Smooth muscle cell of the brain vasculature (primary cell): ENCODE data around the gene SLC4A3.

Source experiments
- DNase-seq: peaks from one replicate; pipeline ENCODE4 v3.0.0-alpha.2; 2012; ENCODE audit warnings: low read depth, low spot score

The SLC4A3 gene

DNA sequence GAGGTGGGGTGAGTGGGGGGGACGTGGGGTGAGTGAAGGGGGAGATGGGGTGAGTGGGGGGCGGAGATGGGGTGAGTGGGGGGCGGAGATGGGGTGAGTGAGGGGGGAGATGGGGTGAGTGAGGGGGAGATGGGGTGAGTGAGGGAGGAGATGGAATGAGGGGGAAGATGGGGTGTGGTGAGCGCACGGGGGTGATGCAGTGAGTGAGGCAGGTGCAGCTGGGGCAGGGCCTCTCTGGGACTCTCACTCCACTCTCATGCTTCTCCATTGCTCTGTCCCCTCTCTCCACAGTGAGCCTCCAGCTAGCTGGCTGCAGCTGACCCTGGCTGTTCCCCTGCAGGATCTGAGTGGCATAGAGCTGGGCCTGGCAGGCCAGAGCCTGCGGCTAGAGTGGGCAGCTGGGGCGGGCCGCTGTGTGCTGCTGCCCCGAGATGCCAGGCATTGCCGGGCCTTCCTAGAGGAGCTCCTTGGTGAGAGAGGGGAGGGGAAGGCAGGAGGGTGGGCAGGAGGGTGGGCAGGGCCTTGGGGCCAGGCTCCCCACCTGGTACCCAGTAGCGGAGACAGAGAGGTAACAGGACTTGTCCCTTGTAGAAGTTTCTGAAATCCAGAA is 13.9 kb upstream of the SLC4A3 start:
- DNase-seq = no peak

DNA sequence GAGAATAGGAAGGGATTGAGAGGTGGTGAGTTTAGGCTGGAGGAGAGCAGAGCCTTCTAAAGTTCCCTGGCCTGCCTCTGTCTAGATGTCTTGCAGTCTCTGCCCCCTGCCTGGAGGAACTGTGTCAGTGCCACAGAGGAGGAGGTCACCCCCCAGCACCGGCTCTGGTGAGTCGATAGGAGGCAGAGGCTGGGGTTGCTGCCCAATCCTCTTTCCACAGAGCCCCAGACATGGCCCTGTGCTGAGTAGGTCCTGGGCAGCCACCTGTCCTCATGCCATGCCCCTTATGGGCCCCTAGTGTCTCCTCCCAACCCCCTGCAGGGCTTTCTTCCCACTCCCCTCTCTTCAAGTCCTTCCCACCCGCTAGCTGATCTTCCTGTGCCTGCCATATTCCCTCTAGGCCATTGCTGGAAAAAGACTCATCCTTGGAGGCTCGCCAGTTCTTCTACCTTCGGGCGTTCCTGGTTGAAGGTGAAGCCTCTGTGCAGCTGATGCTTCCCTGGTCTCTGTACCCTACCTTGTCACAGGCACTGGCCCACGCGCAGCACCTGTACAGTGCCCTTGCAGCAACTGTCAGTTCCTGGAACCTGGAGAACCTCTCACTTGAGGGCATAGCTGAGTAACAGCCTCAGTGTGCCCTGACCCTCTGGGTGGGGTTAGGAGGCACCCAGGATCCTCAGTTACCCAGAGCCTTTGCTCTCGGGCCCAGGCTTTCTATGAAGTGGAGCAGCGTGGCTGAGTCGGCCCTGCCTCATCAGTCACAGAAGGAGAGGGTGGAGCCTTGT is 13.2 kb upstream of the SLC4A3 start:
- DNase-seq = no peak

GRCh38 chr2:219615036-219615435 is 12.4 kb upstream of the SLC4A3 start:
- no peak for DNase-seq

DNA sequence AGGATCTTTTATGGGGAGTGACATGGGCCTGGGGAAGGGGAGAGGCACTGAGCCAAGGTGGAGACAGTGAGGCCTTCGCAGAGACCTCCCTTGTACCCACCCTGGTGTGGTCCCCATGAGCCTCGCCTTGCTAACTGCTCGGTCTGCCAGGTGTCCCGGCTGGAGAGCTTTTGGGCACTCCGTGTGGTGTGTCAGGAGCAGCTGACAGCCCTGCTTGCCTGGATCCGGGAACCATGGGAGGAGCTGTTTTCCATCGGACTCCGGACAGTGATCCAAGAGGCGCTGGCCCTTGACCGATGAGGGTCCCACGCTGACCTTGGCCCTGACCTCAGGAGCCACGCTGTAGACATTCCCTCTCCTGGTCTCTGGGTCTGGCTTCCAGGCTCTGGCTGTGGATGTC is 11.5 kb upstream of the SLC4A3 start:
- DNase-seq = no peak

DNA sequence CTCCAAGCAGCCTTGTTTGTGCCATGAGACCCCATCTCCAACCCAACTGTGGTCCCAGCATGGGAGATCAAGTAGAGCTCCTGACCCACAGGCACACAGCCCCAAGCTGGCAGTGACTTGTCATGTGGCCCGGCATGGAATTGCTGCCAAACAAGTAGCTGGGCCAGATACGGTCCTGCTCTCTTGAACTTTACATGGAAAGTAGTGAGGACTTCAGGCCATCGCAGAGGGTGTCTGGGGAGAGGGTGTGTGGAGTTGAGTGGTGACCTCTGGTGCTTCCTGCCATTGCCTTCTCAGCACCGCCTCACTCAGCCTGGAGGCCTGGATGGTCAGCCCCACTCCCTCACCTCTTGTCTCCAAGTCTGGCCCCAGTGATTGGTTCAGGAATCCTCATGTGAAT is 10.9 kb upstream of the SLC4A3 start:
- no peak for DNase-seq

GRCh38 chr2:219618733-219619122 is 8.7 kb upstream of the SLC4A3 start:
- no peak for DNase-seq

GRCh38 chr2:219619235-219619634 is 8.2 kb upstream of the SLC4A3 start:
- DNase-seq = no peak

DNA sequence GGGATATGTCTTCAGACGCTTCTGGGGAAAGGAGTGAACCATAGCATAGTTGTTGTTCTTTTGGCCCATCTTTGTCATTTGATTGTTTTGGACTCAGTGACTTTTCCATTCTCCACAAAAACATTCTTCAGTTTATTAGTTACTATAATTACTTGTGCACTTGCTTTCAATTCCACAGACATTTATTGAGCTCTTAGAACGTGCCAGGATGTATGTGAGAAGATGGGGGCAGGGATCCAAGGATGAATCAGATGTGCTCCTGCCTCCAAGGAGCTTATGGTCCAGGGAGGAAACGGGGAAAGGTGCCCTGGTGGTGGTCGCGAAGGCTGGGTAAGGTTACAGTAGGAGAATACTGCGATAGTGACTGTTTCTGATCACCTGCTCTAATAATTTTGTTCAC is 6.9 kb upstream of the SLC4A3 start:
- DNase-seq = no peak

GRCh38 chr2:219621935-219622334 is 5.5 kb upstream of the SLC4A3 start:
- no peak for DNase-seq

- no peak for DNase-seq
Observed at GRCh38 chr2:219622472-219622871, 5.0 kb upstream of the SLC4A3 start.

DNA sequence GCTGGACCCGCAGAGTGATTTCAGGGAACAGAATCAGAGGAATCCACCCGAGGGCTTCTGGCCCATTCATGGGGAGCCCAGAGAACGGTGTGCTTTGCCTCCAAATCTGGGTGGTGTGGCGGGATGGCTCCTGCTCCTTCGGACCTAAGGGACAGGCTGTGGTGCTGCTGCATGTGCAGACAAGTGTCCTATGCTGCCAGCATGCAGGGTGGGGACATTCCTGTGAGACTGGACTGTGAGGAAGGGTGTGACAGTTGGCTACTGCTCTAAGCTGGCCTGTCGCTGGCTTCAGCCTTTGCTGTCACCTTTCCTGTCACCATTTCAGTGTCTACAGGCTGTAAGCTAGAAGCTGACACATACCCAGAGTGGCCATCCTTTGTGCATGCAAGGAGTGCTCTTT is 2.9 kb upstream of the SLC4A3 start:
- DNase-seq = no peak

DNA sequence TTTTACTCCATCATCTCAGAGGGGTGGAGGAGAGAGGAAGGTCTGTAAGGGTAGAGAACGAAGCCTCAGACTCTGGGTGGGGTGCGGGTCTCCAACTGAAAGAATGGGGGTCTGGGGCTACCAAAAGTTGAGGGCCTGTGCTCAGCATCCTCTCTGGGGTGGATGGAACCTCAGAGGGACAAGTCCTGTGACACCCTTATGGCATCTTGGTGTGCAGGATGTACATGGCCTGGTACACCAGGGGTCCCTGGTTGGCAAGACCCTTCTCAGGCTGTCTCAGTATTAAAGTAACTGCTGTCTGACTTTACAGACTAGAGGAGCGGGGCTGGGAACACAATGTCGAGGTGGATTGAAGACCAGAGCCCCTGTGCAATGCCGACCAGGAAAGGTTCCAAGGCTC is 2.3 kb upstream of the SLC4A3 start:
- DNase-seq = no peak

DNA sequence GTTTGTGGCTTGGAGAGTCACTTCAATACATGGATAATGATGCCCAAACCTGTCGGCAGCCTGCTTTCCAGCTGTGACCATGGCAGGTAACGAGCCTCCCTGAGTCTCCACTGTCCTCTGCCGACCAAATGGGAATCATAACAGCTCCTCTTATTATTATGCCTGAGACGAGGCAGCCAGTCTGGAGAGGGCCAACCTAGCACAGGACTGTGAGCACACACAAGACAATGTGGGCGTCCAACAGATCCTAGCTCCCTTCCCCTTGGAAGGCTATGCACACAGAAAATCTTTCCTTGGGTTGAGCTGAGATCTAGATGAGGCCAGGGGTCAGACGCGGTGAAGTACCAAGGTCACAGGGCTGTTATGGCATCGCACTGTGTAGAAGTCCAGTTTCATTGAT is 890 bp upstream of the SLC4A3 start:
- no peak for DNase-seq

DNA sequence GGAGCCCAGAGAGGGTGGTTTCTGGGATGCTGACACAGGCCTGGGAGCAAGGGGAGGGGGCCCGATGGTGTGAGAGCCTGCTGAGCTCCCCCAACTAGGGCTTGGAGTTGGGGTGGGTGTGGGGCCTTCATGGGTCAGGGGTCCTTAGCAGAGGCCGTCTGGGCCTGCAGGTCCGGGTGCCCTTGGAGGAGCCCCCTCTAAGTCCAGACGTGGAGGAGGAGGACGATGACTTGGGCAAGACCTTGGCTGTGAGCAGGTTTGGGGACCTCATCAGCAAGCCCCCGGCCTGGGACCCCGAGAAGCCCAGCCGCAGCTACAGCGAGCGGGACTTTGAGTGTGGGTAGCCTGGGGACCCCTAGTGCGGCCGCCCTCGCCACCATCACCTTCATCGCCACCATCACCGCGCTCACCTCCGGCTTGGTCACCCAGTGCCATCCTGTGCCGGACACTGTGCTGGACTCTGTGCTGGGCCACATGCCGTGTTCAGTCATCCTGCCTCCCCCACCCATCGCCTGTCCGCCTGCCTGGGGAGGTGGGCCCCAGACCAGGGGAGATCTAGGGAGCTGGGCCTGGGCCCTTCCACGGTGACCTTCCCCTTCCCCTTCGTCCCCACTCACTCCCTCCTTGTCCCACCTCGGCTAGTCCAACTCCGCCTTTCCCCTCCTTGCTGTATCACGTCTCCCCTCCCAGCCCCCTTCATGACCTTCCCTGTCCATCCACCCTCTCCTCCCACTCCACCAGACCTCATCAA is 980 bp downstream of the SLC4A3 start:
- DNase-seq = no peak

DNA sequence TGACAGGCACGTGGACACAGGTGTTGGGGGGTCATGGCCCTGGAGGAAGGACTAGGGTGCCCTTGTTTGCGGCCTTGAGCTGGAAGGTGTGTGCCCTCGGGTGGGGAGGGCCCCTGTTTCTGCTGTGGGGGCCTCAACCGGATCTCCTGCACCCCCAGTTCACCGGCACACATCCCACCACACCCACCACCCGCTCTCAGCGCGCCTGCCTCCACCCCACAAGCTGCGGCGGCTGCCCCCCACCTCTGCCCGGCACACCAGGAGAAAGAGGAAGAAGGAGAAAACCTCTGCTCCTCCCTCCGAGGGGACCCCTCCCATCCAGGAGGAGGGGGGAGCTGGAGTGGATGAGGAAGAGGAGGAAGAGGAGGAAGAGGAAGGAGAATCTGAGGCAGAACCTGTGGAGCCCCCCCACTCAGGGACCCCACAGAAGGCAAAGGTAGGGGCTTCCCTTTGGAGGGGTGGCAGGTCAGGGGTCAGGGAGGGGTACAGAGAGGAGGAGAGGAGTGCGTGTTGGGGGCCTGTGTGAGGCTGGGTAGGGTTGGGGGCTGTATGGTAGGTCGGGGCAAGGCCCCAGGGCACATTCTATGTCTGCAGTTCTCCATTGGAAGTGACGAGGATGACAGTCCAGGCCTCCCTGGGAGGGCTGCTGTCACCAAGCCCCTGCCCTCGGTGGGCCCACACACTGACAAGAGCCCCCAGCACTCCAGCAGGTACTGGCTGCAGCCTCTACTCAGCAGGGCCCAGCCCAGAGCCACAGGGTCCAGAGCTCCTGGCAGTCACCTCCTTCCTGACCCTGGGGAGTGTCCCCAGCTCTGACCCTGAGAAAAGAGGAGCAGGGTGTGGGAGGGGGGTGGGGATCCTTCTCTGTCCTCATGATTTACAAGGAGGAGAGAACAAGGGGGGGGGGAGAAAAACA is 1.8 kb downstream of the SLC4A3 start:
- DNase-seq = no peak

DNA sequence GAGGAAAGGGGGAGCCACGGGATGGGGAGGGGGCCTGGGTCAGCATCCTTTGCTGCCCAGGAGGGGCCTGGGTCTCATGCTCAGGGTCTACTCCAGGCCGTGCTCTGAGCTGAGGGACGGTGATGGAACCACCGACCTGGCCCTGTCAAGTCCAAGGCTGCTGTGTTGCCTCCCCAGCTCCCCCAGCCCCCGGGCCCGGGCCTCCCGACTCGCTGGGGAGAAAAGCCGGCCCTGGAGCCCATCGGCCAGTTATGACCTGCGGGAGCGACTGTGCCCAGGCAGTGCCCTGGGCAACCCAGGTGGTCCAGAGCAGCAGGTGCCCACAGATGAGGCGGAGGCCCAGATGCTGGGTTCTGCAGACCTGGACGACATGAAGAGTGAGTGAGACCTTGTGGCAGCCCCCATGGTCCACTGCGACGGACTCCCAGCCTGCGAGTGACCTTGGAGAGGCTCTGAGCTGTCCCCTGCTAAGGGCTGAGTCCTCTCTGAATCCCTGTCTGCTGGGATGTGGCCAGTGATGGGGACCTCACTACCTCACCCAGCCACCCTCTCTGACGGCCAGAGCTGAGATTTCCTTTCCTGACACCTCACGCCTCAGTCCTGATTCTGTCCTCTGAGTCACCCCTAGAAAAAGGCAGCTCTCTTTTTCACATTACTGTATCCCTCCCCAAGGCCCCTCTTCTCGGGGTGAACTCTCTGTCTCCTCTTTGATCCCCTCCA is 2.7 kb downstream of the SLC4A3 start:
- no peak for DNase-seq

DNA sequence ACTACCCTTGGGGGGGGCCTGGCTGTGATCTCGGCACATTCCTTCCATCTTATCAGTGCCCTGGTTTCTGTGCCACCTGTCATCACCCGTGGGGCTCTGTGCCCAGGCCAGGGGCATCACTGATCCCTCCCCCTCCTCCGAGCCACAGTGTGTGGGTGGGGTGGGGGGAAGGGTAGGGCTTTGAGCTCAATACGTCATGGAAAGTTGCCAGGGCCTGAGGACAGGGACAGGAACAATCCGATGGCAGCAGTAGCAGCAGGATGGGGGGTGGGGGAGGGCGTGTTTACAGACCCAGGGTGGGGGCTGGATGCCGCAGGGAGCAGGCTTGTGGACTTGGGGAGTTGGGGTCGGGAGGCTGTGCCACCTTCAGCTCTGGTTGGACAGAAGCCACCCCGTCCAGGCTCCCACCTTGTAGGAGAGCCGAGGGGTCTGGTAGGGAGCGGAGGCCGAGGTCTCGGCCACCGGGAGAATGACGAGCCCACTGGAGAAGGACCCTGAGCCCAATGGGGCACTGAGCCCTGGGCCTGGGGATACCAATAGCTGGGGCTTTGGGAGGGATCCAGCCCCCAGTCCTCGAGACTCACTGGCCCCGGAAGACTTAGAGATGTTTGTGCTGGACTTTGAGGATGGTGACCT is 3.5 kb downstream of the SLC4A3 start:
- DNase-seq = no peak

DNA sequence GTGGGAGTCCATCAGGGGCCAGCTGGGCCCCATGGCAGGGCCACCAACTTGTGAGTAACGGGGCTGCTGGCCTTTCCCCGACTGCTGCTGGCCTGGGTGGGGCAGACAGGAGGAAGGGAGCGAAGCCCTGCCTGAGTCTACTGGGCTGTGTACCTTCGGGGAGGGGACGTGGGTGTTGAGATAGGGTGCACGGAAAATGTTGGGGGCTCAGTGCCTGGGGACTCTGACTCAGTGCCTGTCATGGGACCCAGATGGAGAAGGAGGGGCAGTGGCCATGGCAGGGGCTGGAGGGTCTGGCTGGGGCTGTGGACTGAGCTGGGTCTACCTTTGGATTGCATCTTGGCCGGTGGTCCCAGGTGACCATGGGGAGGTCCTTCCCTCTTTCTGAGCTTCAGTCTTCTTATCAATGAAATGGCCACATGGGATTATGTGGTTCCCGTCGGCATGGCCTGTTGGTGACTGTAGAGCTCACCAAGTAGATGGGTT is 4.0 kb downstream of the SLC4A3 start:
- DNase-seq = no peak

- DNase-seq = no peak
Observed at GRCh38 chr2:219631904-219632759, 4.7 kb downstream of the SLC4A3 start.

DNA sequence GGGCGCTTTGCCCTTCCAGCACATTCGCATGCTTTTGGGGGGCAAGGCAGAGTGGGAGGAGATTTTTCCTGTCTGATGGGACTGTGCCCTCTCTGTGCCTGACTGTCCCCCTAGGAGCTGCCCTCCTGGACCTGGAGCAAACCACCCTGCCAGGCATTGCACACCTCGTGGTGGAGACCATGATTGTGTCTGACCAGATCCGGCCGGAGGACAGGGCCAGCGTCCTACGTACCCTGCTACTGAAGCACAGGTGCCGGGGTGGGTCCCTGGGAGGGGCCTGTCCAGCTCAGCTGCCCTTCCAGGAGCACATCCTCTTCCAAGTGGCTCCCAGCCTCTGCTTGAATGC is 5.3 kb downstream of the SLC4A3 start:
- DNase-seq = no peak
